T-helper 22 cell (primary cell): ENCODE data around the gene GJA9.
"Not testable (repeated sequence)": the region's sequence is repeated elsewhere in the genome, so short reads cannot be mapped to it uniquely, and the experiment has no call there.

Experiments used
- DNase-seq: peaks from one replicate; pipeline ENCODE4 v3.0.0-alpha.2; 2020; ENCODE audit warnings: low read depth

The GJA9 gene

DNA sequence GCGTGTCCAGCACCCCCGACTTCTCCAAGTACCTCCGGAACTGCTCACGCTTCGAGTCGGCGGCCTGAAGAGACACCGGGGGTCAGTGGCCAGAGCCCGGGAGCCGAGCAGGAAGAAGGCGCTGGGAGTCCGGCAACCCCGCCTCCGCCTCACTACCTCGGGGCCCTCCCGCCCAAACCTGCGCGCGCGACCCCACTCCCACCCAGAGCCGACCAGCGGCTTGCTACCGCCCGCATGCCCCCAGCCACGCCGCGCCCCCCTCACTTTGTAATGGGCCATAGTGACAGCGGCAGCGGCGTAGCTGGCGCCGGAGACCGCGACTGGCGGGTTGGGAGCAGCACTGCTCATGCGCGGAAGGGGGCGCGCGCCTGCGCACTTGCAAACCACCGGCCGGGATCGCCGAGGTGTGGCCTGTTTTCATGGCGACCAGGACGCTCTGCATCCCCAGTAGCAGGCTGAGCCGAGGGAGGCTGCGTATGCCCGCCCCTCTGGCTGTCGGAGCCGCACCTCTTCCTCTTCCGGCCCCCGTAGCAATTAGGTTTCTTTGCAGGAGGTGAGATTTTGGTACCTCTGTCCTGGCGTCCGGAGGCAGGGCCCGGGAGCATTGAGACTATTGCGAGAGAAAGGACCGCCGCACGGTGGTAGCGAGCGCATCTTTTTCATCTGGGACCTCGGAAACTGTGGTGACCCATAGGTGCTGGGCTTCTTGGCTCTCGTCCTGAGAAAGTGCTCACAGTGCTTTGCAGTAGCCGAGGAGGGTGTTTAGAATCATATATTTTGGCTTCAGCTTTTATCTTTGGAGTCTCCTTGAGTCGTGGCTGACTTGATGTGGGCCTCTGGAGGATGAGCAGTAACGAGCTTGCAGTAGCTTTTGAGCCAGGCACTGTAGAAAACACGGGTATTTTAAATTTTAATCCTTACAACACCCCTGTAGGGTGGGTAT, 8.1 kb downstream of the GJA9 start, which contains the start of gene MYCBP:
Gene MYCBP (minus strand): TSS at position 322 of the 943 bp plus-strand sequence. CDS start 43 bp downstream, at position 279.
- peak; percentile 95 for DNase-seq

DNA sequence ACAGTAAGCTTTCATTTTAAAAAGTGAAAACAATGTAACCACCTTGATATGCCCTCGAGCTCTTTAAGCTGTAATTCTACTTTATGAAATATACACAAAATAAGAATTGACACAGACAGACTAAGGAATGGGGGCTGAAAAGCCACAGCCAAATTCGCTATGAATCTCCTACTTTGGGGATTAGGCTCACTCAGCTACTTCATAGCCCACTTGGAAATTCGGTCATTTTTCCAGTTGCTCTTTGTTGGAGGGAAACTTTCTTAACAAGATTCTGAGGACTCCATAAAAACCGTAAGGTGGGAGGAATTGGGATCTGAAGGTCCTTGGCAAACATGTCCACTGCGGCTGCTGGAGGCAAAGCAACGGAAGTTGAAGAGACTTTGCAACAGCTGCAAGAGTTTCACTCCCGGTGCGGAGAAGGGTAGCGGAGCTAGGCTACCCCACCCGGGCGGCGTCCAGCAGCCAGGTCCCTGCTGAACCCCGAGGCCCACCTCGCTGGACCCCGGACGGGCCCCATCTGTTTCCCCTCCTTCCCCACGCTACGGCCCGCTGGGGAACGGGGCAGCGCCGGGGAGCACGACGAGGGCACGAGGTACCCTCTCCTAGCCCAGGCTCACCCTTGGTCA, 8.9 kb downstream of the GJA9 start:
- no peak for DNase-seq

- DNase-seq: no peak
Measured at GRCh38 chr1:38870996-38871395, 10.4 kb downstream of the GJA9 start.

DNA sequence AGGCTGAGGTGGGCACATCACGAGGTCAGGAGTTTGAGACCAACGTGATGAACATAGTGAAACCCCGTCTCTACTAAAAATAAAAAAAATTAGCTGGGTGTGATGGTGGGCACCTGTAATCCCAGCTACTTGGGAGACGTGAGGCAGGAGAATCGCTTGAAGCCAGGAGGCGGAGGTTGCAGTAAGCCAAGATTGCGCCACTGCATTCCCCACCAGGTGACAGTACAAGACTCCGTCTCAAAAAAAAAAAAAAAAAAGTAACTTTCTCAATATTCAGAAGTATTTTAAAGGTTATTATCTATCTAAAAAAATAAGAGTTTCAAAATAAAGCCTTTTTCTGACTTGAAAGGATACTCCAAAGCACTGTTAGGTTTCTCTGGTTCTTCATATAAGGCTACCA, 14.2 kb downstream of the GJA9 start:
- no peak for DNase-seq

DNA sequence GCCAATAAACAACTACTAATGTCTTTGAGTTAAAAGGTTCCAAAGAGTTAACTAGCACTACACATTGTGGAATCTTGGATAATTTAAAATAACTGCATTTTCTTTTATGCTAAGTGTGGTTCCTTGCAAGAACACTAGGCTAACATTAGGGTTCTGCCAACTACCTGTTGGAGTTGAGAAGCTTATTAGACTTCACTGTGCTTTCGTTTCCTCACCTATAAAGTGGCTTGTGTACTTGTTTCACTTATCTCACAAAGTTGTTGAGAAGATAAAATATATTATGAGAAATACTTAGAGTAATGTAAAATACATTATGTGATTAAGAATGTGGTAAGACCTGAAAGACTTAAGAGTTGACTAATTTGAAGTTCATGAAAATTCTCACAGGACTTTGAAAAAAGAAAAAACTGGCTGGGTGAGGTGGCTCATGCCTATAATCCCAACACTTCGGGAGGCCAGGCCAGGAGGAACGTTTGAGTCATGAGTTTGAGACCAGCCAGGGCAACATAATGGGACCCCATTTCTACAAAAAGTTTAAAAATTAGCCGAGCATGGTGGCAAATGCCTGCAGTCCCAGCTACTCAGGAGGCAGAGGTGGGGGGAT, 16.2 kb downstream of the GJA9 start:
- DNase-seq: no peak

- no peak for DNase-seq
Measured at GRCh38 chr1:38860454-38860795, 21.0 kb downstream of the GJA9 start.

- peak; percentile 99 for DNase-seq
Measured at GRCh38 chr1:38859561-38860453, 21.6 kb downstream of the GJA9 start, which contains the start of gene RRAGC. RRAGC (minus strand) TSS chr1:38859772; CDS start chr1:38859646, 126 bp downstream.

GRCh38 chr1:38858833-38859560, 22.4 kb downstream of the GJA9 start:
- no peak for DNase-seq

DNA sequence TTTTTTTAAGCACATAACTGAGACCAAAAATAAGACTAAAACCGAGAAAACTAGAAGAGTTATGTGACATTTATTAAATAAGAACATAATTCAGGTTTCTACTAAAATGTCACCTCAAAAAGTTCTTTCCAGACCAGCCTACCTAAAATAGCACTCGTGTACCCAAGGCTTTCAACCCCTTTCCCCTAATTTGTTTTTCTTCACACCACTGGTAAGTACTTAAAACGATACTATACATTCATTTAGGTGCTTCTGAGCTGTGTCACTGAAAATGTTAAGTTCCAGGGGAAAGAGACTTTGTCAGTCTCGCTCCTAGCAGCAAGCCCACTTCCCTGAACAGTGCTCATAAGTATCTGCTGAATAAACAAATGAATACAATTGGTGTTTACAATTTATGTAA, 28.6 kb downstream of the GJA9 start:
- DNase-seq: no peak

- DNase-seq: no peak
Measured at GRCh38 chr1:38848071-38848470, 33.3 kb downstream of the GJA9 start.

DNA sequence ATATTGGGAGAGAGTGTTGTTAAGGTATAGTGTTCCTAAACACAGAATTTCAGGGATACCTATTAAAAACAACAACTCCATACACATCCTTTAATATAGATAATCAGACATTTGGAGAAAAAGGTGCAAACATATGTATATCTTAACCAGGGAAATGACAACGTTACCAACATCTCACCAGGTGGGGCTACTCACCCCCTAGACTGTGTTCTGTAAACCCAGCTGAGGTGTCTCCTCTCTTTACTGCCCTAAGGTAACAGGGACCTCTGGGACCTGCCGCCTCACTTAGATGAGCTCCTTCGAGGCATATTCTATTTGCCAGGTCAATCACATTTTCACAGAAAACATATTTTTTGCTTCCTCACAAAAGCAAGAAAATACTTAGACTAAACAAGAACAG, 35.2 kb downstream of the GJA9 start:
- DNase-seq: no peak

DNA sequence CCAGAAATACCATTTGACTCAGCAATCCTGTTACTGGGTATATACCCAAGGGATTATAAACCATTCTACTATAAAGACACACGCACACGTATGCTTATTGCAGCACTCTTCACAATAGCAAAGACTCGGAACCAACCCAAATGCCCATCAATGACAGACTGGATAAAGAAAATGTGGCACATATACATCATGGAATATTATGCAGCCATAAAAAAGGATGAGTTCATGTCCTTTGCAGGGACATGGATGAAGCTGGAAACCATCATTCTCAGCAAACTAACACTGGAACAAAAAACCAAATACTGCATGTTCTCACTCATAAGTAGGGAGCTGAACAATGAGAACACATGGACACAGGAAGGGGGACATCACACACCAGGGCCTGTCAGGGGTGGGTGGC, 36.3 kb downstream of the GJA9 start:
- DNase-seq: not testable (repeated sequence)

DNA sequence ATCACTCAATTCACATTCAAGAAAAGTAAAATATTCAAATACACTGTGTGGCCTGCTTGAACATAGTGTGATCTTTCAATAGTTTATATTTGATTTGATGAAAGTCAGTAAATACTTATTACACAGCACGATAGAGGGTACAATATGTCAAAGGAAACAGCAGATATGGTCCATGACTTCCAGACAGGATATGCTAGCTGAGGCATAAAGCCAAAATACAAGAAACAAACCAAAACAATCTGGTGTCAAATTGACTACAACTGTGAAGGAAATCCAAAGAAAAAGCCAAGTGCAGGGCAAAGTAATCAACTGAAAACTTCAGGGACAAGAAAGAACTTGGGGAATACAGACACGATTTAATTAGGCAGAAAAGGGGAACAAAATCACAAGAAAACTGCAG, 41.1 kb downstream of the GJA9 start:
- DNase-seq: no peak

DNA sequence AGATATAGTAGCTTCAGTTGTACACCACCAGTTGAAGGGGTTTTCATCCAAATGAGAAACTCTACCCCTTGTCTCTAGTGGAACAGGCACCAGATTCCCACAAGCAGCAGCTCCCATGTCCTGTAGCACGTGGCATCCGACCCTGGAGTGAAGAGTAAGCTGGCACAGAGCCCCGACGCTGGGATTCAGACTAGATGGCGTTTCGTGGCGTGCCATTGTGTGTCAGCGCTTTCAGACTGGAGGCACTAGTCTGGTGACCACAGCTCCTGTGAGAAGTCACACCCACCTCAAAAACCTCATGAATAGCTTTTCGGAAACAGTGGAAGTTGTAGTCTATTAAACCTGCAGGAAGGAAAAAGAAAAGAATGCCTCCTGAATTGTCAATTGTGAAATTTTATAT, 42.0 kb downstream of the GJA9 start:
- no peak for DNase-seq

DNA sequence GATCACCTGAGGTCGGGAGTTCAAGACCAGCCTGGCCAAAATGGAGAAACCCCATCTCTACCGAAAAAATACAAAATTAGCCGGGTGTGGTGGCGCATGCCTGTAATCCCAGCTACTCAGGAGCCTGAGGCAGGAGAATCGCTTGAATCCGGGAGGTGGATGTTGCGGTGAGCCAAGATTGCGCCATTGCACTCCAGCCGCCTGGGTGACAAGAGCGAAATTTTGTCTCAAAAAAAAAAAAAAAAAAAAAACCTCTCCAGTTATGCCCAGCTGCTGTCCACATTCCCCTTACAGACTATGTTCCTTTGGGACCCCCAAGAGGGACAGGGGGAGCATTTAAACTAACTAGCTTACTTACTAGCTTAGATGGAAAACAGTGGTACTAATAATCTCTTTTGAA, 45.1 kb downstream of the GJA9 start:
- not testable (repeated sequence) for DNase-seq

- DNase-seq: peak; percentile 9
Measured at GRCh38 chr1:38834937-38835827, 46.2 kb downstream of the GJA9 start.

GRCh38 chr1:38834221-38834782, 47.1 kb downstream of the GJA9 start:
- DNase-seq: no peak

GRCh38 chr1:38833146-38833545, 48.2 kb downstream of the GJA9 start:
- no peak for DNase-seq

- DNase-seq: no peak
Measured at GRCh38 chr1:38832370-38832734, 49.0 kb downstream of the GJA9 start.
